Naive thymus-derived CD8-positive, alpha-beta T cell (primary cell): ENCODE data around the gene TUBB4A. TPM values are rescaled to one million over a fixed set of nuclear protein-coding genes. Genes with fewer than 3 reads are reported as not detected.

ENCODE experiments used
- ATAC-seq, 2 donors: fragments of 150-1000 bp; cut with Tn5 transposase in 1 of 2; sonication (Bioruptor Pico), chemical (Tn5 transposase) in 1 of 2; 1 replicate in 1 of 2; 2 replicates in 1 of 2; pipeline ENCODE4 v1.10.0; 2021; ENCODE audit warnings: mild to moderate bottlenecking in 2 of 2, moderate library complexity in 2 of 2
- POLR2A ChIA-PET: fragments of 350-600 bp; sonication (Branson Sonifier 250); formaldehyde crosslinking; loops from one replicate; lab custom pipeline; 2021; ENCODE audit warnings: antibody characterized with exemption; lab: Charles Lee
- DNase-seq, 10 donors: peaks; one replicate each; pipeline versions ENCODE4 v3.0.0 to v3.0.0-alpha.2; 2020 to 2022
- H3K27ac Mint-ChIP-seq, 10 donors: one replicate each; pipeline ENCODE4 v1.8.0; 2020 to 2022; ENCODE audit warnings: mild to moderate bottlenecking in 10 of 10, mixed read lengths in 10 of 10, moderate library complexity in 4 of 10, inconsistent platforms in 1 of 10
- H3K27me3 Mint-ChIP-seq, 5 donors: one replicate each; pipeline ENCODE4 v1.8.0; 2021 to 2022; ENCODE audit warnings: mixed read lengths in 5 of 5
- H3K36me3 Mint-ChIP-seq, 3 donors: one replicate each; pipeline ENCODE4 v1.8.0; 2020 to 2022; ENCODE audit warnings: mixed read lengths in 3 of 3, mild to moderate bottlenecking in 2 of 3, inconsistent platforms in 1 of 3
- H3K4me1 Mint-ChIP-seq, 4 donors: one replicate each; pipeline ENCODE4 v1.8.0; 2021 to 2022; ENCODE audit warnings: mixed read lengths in 4 of 4
- H3K4me3 Mint-ChIP-seq, 10 donors: one replicate each; pipeline ENCODE4 v1.8.0; 2020 to 2022; ENCODE audit warnings: mild to moderate bottlenecking in 10 of 10, mixed read lengths in 10 of 10, moderate library complexity in 6 of 10, inconsistent platforms in 1 of 10
- H3K9me3 Mint-ChIP-seq, 9 donors: one replicate each; pipeline ENCODE4 v1.8.0; 2020 to 2022; ENCODE audit warnings: mixed read lengths in 9 of 9, mild to moderate bottlenecking in 3 of 9, inconsistent platforms in 1 of 9, moderate library complexity in 1 of 9
- polyA plus RNA-seq, 3 donors: library from polyadenylated mRNA; unstranded; fragments of 300-500 nt; fragmentation: Illumina TruSeq; gene quantifications; one replicate each; pipeline ENCODE4 v1.2.3, GENCODE V29; 2021
- total RNA-seq, 8 experiments: library from RNA in 2 of 8; stranded (reverse) in 2 of 8; gene quantifications; one replicate each; pipeline ENCODE4 v1.2.3 and lab custom pipeline; 2021 to 2026

Gene TUBB4A
- total and polyA plus RNA-seq, 5 experiments from 2014 or later = 2.8 to 8.8 (median 7.3) TPM

GRCh38 chr19:6460099-6460884, 41.8 kb downstream of the TUBB4A start:
- peak; percentile 84 to 85 for ATAC-seq
- Mint-ChIP-seq H3K36me3 (peaks cover 6 to 24% (median 14%) of the 10 kb centered on the region in 3 donors), H3K4me1 (peaks cover 23 to 46% (median 32%) of the 10 kb centered on the region in 4 donors), H3K27me3 (no peaks in the 10 kb centered on the region), H3K9me3 (peaks cover 0 to 6% (median 2%) of the 10 kb centered on the region in 9 donors), H3K4me3 (peak overlapping the region; percentile 91 to 100 (median 96)), H3K27ac (peak overlapping the region; percentile 88 to 98 (median 92))
- DNase-seq = peak; percentile 92 to 98 (median 96)
- POLR2A ChIA-PET = interaction anchor here (0.6 to 2.7 kb wide), 12 partner anchors 21 to 1463 kb away, joined by 3 to 24 read pairs (median 4); partner anchors contain the start of genes ALKBH7, DENND1C, KHSRP and TUBB4A

GRCh38 chr19:6459262-6460098, 42.6 kb downstream of the TUBB4A start, which contains the start of gene SLC25A23:
TSS of gene SLC25A23 (minus strand) at chr19:6459792. CDS start at chr19:6459628, 164 bp downstream.
- Mint-ChIP-seq H3K4me3 (peak within 1 kb of the TSS; percentile 91 to 100 (median 96)), H3K27ac (peak within 1 kb of the TSS; percentile 88 to 98 (median 93)), H3K27me3 (no peaks in the 10 kb centered on the region), H3K9me3 (peaks cover 0 to 14% (median 5%) of the 10 kb centered on the region in 9 donors), H3K36me3 (peaks cover 14 to 32% (median 22%) of the 10 kb centered on the region in 3 donors), H3K4me1 (peaks cover 16 to 38% (median 27%) of the 10 kb centered on the region in 4 donors)
- peak; percentile 28 to 75 (median 50) for DNase-seq
- POLR2A ChIA-PET = interaction anchor here (0.6 to 2.7 kb wide), 7 partner anchors 13 to 1222 kb away, joined by 3 to 24 read pairs (median 3); partner anchors contain the start of genes DENND1C and KHSRP
- ATAC-seq = peak; percentile 9 to 23

- H3K27ac Mint-ChIP-seq = peak overlapping the region; percentile 8 to 93 (median 89)
- POLR2A ChIA-PET = interaction anchor here (0.7 to 2.7 kb wide), 5 partner anchors 23 to 1222 kb away, joined by 3 to 24 read pairs (median 3); partner anchors contain the start of genes DENND1C and KHSRP
- peaks cover 14 to 39% (median 27%) of the 10 kb centered on the region in 3 donors for H3K36me3 Mint-ChIP-seq
- peak overlapping the region; percentile 85 to 95 (median 90) for H3K4me3 Mint-ChIP-seq
- ATAC-seq (no peak), DNase-seq (no peak)
- H3K4me1 Mint-ChIP-seq = peaks cover 13 to 31% (median 23%) of the 10 kb centered on the region in 4 donors
- no peaks in the 10 kb centered on the region for H3K27me3 Mint-ChIP-seq
- H3K9me3 Mint-ChIP-seq = peaks cover 0 to 19% (median 5%) of the 10 kb centered on the region in 9 donors
Measured at GRCh38 chr19:6458695-6459261, 43.3 kb downstream of the TUBB4A start.

- peaks cover 14 to 45% (median 30%) of the 10 kb centered on the region in 3 donors for H3K36me3 Mint-ChIP-seq
- no peaks in the 10 kb centered on the region for H3K27me3 Mint-ChIP-seq
- peak overlapping the region; percentile 11 to 93 (median 89) for H3K27ac Mint-ChIP-seq
- DNase-seq (no peak), ATAC-seq (no peak)
- H3K4me1 Mint-ChIP-seq = peaks cover 13 to 29% (median 22%) of the 10 kb centered on the region in 4 donors
- H3K4me3 Mint-ChIP-seq = peak overlapping the region; percentile 85 to 95 (median 90)
- POLR2A ChIA-PET = no interaction called here
- H3K9me3 Mint-ChIP-seq = peaks cover 0 to 21% (median 5%) of the 10 kb centered on the region in 9 donors
Measured at GRCh38 chr19:6457958-6458694, 44.0 kb downstream of the TUBB4A start.

- Mint-ChIP-seq H3K27ac (peak overlapping the region in 2 of 10 donors; percentile 12 to 77), H3K4me3 (no peak overlapping the region), H3K4me1 (peaks cover 13 to 29% (median 18%) of the 10 kb centered on the region in 4 donors), H3K36me3 (peaks cover 14 to 49% (median 37%) of the 10 kb centered on the region in 3 donors), H3K27me3 (no peaks in the 10 kb centered on the region), H3K9me3 (peaks cover 0 to 23% (median 5%) of the 10 kb centered on the region in 9 donors)
- POLR2A ChIA-PET = no interaction called here
- no peak for ATAC-seq
- no peak for DNase-seq
Measured at GRCh38 chr19:6455924-6456323, 46.2 kb downstream of the TUBB4A start.

- Mint-ChIP-seq H3K27ac (peak overlapping the region in 1 of 10 donors; percentile 62), H3K4me3 (no peak overlapping the region), H3K4me1 (peaks cover 9 to 16% (median 11%) of the 10 kb centered on the region in 4 donors), H3K9me3 (peaks cover 0 to 23% (median 5%) of the 10 kb centered on the region in 9 donors), H3K36me3 (peaks cover 14 to 52% (median 41%) of the 10 kb centered on the region in 3 donors), H3K27me3 (no peaks in the 10 kb centered on the region)
- no peak for DNase-seq
- POLR2A ChIA-PET = interaction anchor here (0.5 to 1.1 kb wide), 2 partner anchors 20 to 51 kb away, joined by 3 to 5 read pairs; no protein-coding TSS in a partner anchor
- ATAC-seq = no peak
Measured at GRCh38 chr19:6453951-6454565, 48.1 kb downstream of the TUBB4A start.

- Mint-ChIP-seq H3K27ac (peak overlapping the region in 1 of 10 donors; percentile 64), H3K4me1 (peaks cover 0 to 4% (median 2%) of the 10 kb centered on the region in 4 donors), H3K9me3 (peaks cover 0 to 23% (median 5%) of the 10 kb centered on the region in 9 donors), H3K4me3 (no peak overlapping the region), H3K27me3 (no peaks in the 10 kb centered on the region), H3K36me3 (peaks cover 14 to 52% (median 41%) of the 10 kb centered on the region in 3 donors)
- ATAC-seq (no peak), DNase-seq (no peak)
- POLR2A ChIA-PET = no interaction called here
Measured at GRCh38 chr19:6452899-6453298, 49.2 kb downstream of the TUBB4A start.

GRCh38 chr19:6452223-6452614, 49.9 kb downstream of the TUBB4A start:
- Mint-ChIP-seq H3K36me3 (peaks cover 14 to 48% (median 39%) of the 10 kb centered on the region in 3 donors), H3K9me3 (peaks cover 0 to 23% (median 5%) of the 10 kb centered on the region in 9 donors), H3K27ac (no peak overlapping the region), H3K4me1 (peaks cover 0 to 4% (median 0%) of the 10 kb centered on the region in 4 donors), H3K4me3 (no peak overlapping the region), H3K27me3 (no peaks in the 10 kb centered on the region)
- no peak for ATAC-seq
- no peak for DNase-seq
- POLR2A ChIA-PET = no interaction called here

- H3K27ac Mint-ChIP-seq = peak overlapping the region in 1 of 10 donors; percentile 41
- peaks cover 0 to 23% (median 5%) of the 10 kb centered on the region in 9 donors for H3K9me3 Mint-ChIP-seq
- no peak for ATAC-seq
- no peak for DNase-seq
- peaks cover 16 to 43% (median 38%) of the 10 kb centered on the region in 3 donors for H3K36me3 Mint-ChIP-seq
- H3K27me3 Mint-ChIP-seq = no peaks in the 10 kb centered on the region
- no peak overlapping the region for H3K4me3 Mint-ChIP-seq
- POLR2A ChIA-PET = no interaction called here
- H3K4me1 Mint-ChIP-seq = peaks cover 0 to 4% (median 0%) of the 10 kb centered on the region in 4 donors
Measured at GRCh38 chr19:6451583-6452222, 50.4 kb downstream of the TUBB4A start.

- peaks cover 0 to 4% (median 0%) of the 10 kb centered on the region in 4 donors for H3K4me1 Mint-ChIP-seq
- H3K27ac Mint-ChIP-seq = peak overlapping the region in 1 of 10 donors; percentile 52
- H3K27me3 Mint-ChIP-seq = no peaks in the 10 kb centered on the region
- no peak for DNase-seq
- POLR2A ChIA-PET = no interaction called here
- H3K9me3 Mint-ChIP-seq = peaks cover 0 to 17% (median 2%) of the 10 kb centered on the region in 9 donors
- no peak for ATAC-seq
- peaks cover 15 to 41% (median 32%) of the 10 kb centered on the region in 3 donors for H3K36me3 Mint-ChIP-seq
- no peak overlapping the region for H3K4me3 Mint-ChIP-seq
Measured at GRCh38 chr19:6450166-6450565, 51.9 kb downstream of the TUBB4A start.
